Erythroblast (primary cell): ENCODE results near the gene BEST3.

ENCODE experiments used
- DNase-seq, 2 experiments: peaks; one replicate each; lab custom pipeline; 2025; lab: John Stamatoyannopoulos, UW
- GATA1 ChIP-seq: IDR thresholded peaks from 2 replicates; pipeline ENCODE4 v1.6.1; 2011; ENCODE audit warnings: low read depth, mild to moderate bottlenecking, control low read depth, low read length, moderate library complexity
- POLR2A ChIP-seq: IDR thresholded peaks from 2 replicates; pipeline ENCODE4 v1.6.1; 2011; ENCODE audit warnings: mild to moderate bottlenecking, low read length

BEST3 gene

GRCh38 chr12:69647178-69647577 lies 51.9 kb downstream of the BEST3 start:
- TF ChIP-seq POLR2A (no peak), GATA1 (no peak)
- no peak for DNase-seq

GRCh38 chr12:69645031-69645430 lies 54.1 kb downstream of the BEST3 start:
- no peak for DNase-seq
- TF ChIP-seq GATA1 = no peak
- TF ChIP-seq POLR2A = no peak

- no peak for TF ChIP-seq POLR2A
- TF ChIP-seq GATA1 = no peak
- DNase-seq = no peak
Observed at GRCh38 chr12:69644511-69644910, 54.6 kb downstream of the BEST3 start.

- no peak for TF ChIP-seq GATA1
Observed at GRCh38 chr12:69642531-69642930, 56.6 kb downstream of the BEST3 start.

GRCh38 chr12:69641546-69641945 lies 57.6 kb downstream of the BEST3 start:
- TF ChIP-seq GATA1 = no peak
- TF ChIP-seq POLR2A = no peak
- no peak for DNase-seq

More at GRCh38 chr12:69642531-69642930, 56.6 kb downstream of the BEST3 start:
- DNase-seq = no peak

- TF ChIP-seq GATA1 (no peak), POLR2A (no peak)
- DNase-seq = peak; percentile 83 to 90
Observed at GRCh38 chr12:69639400-69640016, 59.6 kb downstream of the BEST3 start.

- peak; percentile 40 to 48 for DNase-seq
- TF ChIP-seq POLR2A (no peak), GATA1 (no peak)
Observed at GRCh38 chr12:69633061-69633460, 66.0 kb downstream of the BEST3 start.

- DNase-seq = peak; percentile 42
- TF ChIP-seq POLR2A (no peak), GATA1 (no peak)
Observed at GRCh38 chr12:69630191-69630590, 68.9 kb downstream of the BEST3 start.

- TF ChIP-seq POLR2A (no peak), GATA1 (no peak)
- peak; percentile 46 to 79 for DNase-seq
Observed at GRCh38 chr12:69627501-69627900, 71.6 kb downstream of the BEST3 start.

GRCh38 chr12:69623970-69624369 lies 75.1 kb downstream of the BEST3 start:
- TF ChIP-seq GATA1 (peak; percentile 98), POLR2A (peak; percentile 80)
- peak; percentile 100 for DNase-seq

GRCh38 chr12:69621551-69621950 lies 77.6 kb downstream of the BEST3 start:
- no peak for DNase-seq
- TF ChIP-seq GATA1 = no peak
- TF ChIP-seq POLR2A = no peak

GRCh38 chr12:69620921-69621320 lies 78.2 kb downstream of the BEST3 start:
- DNase-seq = peak in 1 of 2 experiments; percentile 31
- TF ChIP-seq POLR2A (no peak), GATA1 (no peak)

- TF ChIP-seq POLR2A (no peak), GATA1 (no peak)
- DNase-seq = peak; percentile 35 to 39
Observed at GRCh38 chr12:69620077-69620476, 79.0 kb downstream of the BEST3 start.

- TF ChIP-seq POLR2A (no peak), GATA1 (no peak)
- DNase-seq = no peak
Observed at GRCh38 chr12:69619050-69619449, 80.1 kb downstream of the BEST3 start.

GRCh38 chr12:69616025-69616424 lies 83.1 kb downstream of the BEST3 start:
- no peak for DNase-seq
- TF ChIP-seq POLR2A (no peak), GATA1 (no peak)
